ENCODE data around the gene CILP2. TPM values are rescaled to one million over a fixed set of nuclear protein-coding genes. Genes with fewer than 3 reads are reported as not detected.

The CILP2 gene
- total and polyA plus RNA-seq, 2 of the 8 experiments (the other 6 are each of a cell fraction or from before 2014, with no cell fraction given), result 4.4 to 5.8 TPM

DNA sequence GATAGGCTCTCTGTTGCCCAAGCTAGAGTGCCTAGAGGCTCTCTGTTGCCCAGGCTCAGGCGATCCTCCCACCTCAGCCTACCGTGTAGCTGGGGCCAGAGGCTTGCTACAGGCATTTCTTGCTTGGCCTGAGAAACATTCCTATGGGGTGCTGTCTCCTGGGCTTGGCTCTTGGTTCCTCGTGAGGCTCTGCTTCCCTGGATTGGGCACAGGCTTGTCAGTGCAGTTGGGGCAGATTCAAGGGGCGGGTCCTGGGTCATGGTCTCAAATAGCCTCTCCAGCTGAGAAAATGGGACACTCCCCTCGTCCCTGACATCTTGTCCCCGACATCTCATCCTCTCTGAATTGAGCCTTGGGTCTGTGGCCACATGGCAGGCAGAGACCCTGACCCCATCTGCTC lies 27.6 kb upstream of the CILP2 start:
- H4K20me1 ChIP-seq (replicated peaks in 1 of 2; ENCODE audit: control insufficient read depth in 1 of 2, insufficient read depth in 2 of 2, low read length in 2 of 2), result no peaks in the 10 kb centered on the region
- H3K4ac ChIP-seq (replicated peaks; ENCODE audit: insufficient read length, low read depth, low read length), result no peak overlapping the region
- ChIA-PET CTCF (ENCODE audit: partially characterized antibody) (interaction anchor here (1.3 to 1.8 kb wide), 2 partner anchors 20 to 44 kb away, joined by 5 to 8 read pairs; no protein-coding TSS in a partner anchor), POLR2A (ENCODE audit: partially characterized antibody) (interaction anchor here (0.8 to 3.2 kb wide), 7 partner anchors 11 to 146 kb away, joined by 3 to 13 read pairs (median 4); no protein-coding TSS in a partner anchor)
- H2AFZ ChIP-seq (ENCODE audit: low read length), result no peak overlapping the region
- H4K91ac ChIP-seq (replicated peaks; ENCODE audit: insufficient read length, low read length), result no peak overlapping the region
- H3K23me2 ChIP-seq (ENCODE audit: low read depth, low read length), result no peaks in the 10 kb centered on the region
- no peak overlapping the region for H3K18ac ChIP-seq (ENCODE audit: extremely low read depth, low read length)
- H3K27ac ChIP-seq (ENCODE audit: low read depth, low read length), result no peak overlapping the region
- H3K27me3 ChIP-seq (replicated peaks in 1 of 4; ENCODE audit: control insufficient read depth in 3 of 4, extremely low read depth in 1 of 4, insufficient read depth in 3 of 4, low read length in 3 of 4), result no peaks in the 10 kb centered on the region; a peak in 1 of 7 replicates
- no peak overlapping the region for H3K56ac ChIP-seq (replicated peaks; ENCODE audit: insufficient read length, low read depth, low read length)
- no peak overlapping the region for H2AK5ac ChIP-seq (ENCODE audit: low read depth, low read length)
- no peaks in the 10 kb centered on the region; a peak in 1 of 7 replicates for H3K4me1 ChIP-seq (replicated peaks in 1 of 4; ENCODE audit: control insufficient read depth in 3 of 4, insufficient read depth in 4 of 4, low read length in 3 of 4)
- H3K4me3 ChIP-seq (ENCODE audit: extremely low read depth in 1 of 4, insufficient read depth in 2 of 4, low read depth in 3 of 4, low read length in 4 of 4), result no peak overlapping the region
- H3K4me2 ChIP-seq (ENCODE audit: insufficient read depth in 1 of 2, low read depth in 2 of 2, low read length in 2 of 2), result no peak overlapping the region
- H3K23ac ChIP-seq (ENCODE audit: insufficient read length), result no peak overlapping the region
- H3K79me2 ChIP-seq (ENCODE audit: control insufficient read depth in 1 of 2, insufficient read depth in 2 of 2, low read length in 2 of 2), result no peaks in the 10 kb centered on the region
- no peak overlapping the region for H3K9ac ChIP-seq (replicated peaks in 1 of 4; ENCODE audit: extremely low read depth in 1 of 4, low read depth in 3 of 4, low read length in 3 of 4)
- no peak overlapping the region for H2BK12ac ChIP-seq (ENCODE audit: low read depth, low read length)
- H3K14ac ChIP-seq (ENCODE audit: insufficient read length), result no peak overlapping the region
- no peak overlapping the region for H2BK120ac ChIP-seq (replicated peaks; ENCODE audit: low read depth, low read length)
- H3K79me1 ChIP-seq (ENCODE audit: low read depth, low read length), result no peaks in the 10 kb centered on the region
- WGBS, 2 experiments (ENCODE audit: extremely low coverage in 1 of 2, insufficient coverage in 1 of 2, insufficient read length in 1 of 2, insufficient replicate concordance in 2 of 2, low coverage in 1 of 2, low lambda C conversion rate in 2 of 2, missing lambda C conversion rate in 1 of 2), result 53% methylated on average over 6 of the region's 6 CpGs; no CpG with 5 or more reads in 1 of the 2 experiments
- H2BK5ac ChIP-seq (ENCODE audit: low read depth, low read length), result no peak overlapping the region
- DNase-seq (ENCODE audit: low read depth in 1 of 2, low spot score in 2 of 2), result no peak
- peaks cover 0 to 16% (median 4%) of the 10 kb centered on the region in 4 experiments; a peak in 5 of 8 replicates for H3K36me3 ChIP-seq (ENCODE audit: control insufficient read depth in 2 of 4, insufficient read depth in 4 of 4, low read length in 3 of 4)
- no peak overlapping the region for H2BK20ac ChIP-seq (ENCODE audit: low read length)
- H4K8ac ChIP-seq (ENCODE audit: extremely low read depth, insufficient read depth, low read length), result no peak overlapping the region
- no peak for FAIRE-seq
- no peak overlapping the region for H2BK15ac ChIP-seq (ENCODE audit: low read length)
- H3K9me3 ChIP-seq (ENCODE audit: insufficient read depth in 2 of 2, low read depth in 1 of 2, low read length in 1 of 2), result no peaks in the 10 kb centered on the region
- H4K5ac ChIP-seq (ENCODE audit: insufficient read length, low read depth, low read length), result no peak overlapping the region
- TF ChIP-seq CBX8 (IDR thresholded peaks at IDR 0.05; ENCODE audit: borderline replicate concordance, low read depth, low read length), result no peak
- TF ChIP-seq BCL11A (IDR thresholded peaks at IDR 0.05; ENCODE audit: low read depth in 2 of 2, low read length in 2 of 2), result no peak
- TF ChIP-seq RNF2 (IDR thresholded peaks at IDR 0.05; ENCODE audit: borderline replicate concordance, low read depth, low read length, missing control alignments, poor library complexity, severe bottlenecking), result no peak
- no peak for TF ChIP-seq RBBP5 (IDR thresholded peaks at IDR 0.05; ENCODE audit: borderline replicate concordance, low read depth, low read length)
- TF ChIP-seq RXRA (IDR thresholded peaks at IDR 0.05; ENCODE audit: insufficient read depth, low read depth, low read length), result no peak
- TF ChIP-seq RFX5 (IDR thresholded peaks at IDR 0.05; ENCODE audit: borderline replicate concordance, low read depth, low read length), result no peak
- no peak for TF ChIP-seq BRCA1 (IDR thresholded peaks at IDR 0.05; ENCODE audit: low read depth, low read length)
- TF ChIP-seq, protein P1, sequence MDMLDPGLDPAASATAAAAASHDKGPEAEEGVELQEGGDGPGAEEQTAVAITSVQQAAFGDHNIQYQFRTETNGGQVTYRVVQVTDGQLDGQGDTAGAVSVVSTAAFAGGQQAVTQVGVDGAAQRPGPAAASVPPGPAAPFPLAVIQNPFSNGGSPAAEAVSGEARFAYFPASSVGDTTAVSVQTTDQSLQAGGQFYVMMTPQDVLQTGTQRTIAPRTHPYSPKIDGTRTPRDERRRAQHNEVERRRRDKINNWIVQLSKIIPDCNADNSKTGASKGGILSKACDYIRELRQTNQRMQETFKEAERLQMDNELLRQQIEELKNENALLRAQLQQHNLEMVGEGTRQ (IDR thresholded peaks at IDR 0.05; ENCODE audit: low read length), result no peak
- TF ChIP-seq GTF2F1 (IDR thresholded peaks at IDR 0.05; ENCODE audit: borderline replicate concordance, low read depth, low read length), result no peak
- no peak for TF ChIP-seq TAF1 (IDR thresholded peaks at IDR 0.05; ENCODE audit: low read depth, low read length)
- no peak for TF ChIP-seq EGR1 (IDR thresholded peaks at IDR 0.05; ENCODE audit: borderline replicate concordance, low read depth, low read length)
- TF ChIP-seq SAP30 (IDR thresholded peaks at IDR 0.05; ENCODE audit: insufficient read depth, insufficient replicate concordance, low read length), result no peak

Measured in H1 (cell line).